ENCODE measurements around the gene DOK5. TPM values are rescaled to one million over a fixed set of nuclear protein-coding genes. Genes with fewer than 3 reads are reported as not detected.

DOK5 gene
- total and polyA plus RNA-seq, 2 donors from 2014 or later = 4.8 to 5.4 TPM

- H3K4me3 ChIP-seq (ENCODE audit: low read length in 3 of 3) = peak overlapping the region in 1 of 3 donors; percentile 48
- FAIRE-seq (no peak), DNase-seq (peak in 1 of 5 donors; percentile 37)
These were observed 193.1 kb downstream of the DOK5 start for GRCh38 chr20:54668271-54669039.

GRCh38 chr20:54669040-54669363 lies 193.6 kb downstream of the DOK5 start:
- no peaks in the 10 kb centered on the region for H3K9me3 ChIP-seq (ENCODE audit: control insufficient read depth in 2 of 3, insufficient read depth in 1 of 3, low read length in 3 of 3)
- intact Hi-C loops (cut with DNase I) = no loop called here
- H3K9ac ChIP-seq (ENCODE audit: low read length in 3 of 3) = peak overlapping the region in 1 of 3 donors; percentile 41
- no peak for FAIRE-seq
- no peak overlapping the region for H3K27ac ChIP-seq (ENCODE audit: low read depth in 2 of 2, low read length in 2 of 2)
- no peak for DNase-seq
- no peaks in the 10 kb centered on the region for H3K4me1 ChIP-seq (ENCODE audit: control insufficient read depth in 2 of 3, insufficient read depth in 2 of 3, low read depth in 1 of 3, low read length in 3 of 3)
- TF ChIP-seq, protein P1, sequence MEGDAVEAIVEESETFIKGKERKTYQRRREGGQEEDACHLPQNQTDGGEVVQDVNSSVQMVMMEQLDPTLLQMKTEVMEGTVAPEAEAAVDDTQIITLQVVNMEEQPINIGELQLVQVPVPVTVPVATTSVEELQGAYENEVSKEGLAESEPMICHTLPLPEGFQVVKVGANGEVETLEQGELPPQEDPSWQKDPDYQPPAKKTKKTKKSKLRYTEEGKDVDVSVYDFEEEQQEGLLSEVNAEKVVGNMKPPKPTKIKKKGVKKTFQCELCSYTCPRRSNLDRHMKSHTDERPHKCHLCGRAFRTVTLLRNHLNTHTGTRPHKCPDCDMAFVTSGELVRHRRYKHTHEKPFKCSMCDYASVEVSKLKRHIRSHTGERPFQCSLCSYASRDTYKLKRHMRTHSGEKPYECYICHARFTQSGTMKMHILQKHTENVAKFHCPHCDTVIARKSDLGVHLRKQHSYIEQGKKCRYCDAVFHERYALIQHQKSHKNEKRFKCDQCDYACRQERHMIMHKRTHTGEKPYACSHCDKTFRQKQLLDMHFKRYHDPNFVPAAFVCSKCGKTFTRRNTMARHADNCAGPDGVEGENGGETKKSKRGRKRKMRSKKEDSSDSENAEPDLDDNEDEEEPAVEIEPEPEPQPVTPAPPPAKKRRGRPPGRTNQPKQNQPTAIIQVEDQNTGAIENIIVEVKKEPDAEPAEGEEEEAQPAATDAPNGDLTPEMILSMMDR (IDR thresholded peaks at IDR 0.05; ENCODE audit: borderline replicate concordance, extremely low read depth, insufficient read depth) = no peak
- H3K4me3 ChIP-seq (ENCODE audit: low read length in 3 of 3) = peak overlapping the region in 1 of 3 donors; percentile 48
- no peaks in the 10 kb centered on the region for H3K27me3 ChIP-seq (ENCODE audit: control insufficient read depth, insufficient read depth, low read length)
- H3K36me3 ChIP-seq (ENCODE audit: control insufficient read depth in 2 of 3, insufficient read depth in 3 of 3, low read length in 3 of 3) = no peaks in the 10 kb centered on the region

More at GRCh38 chr20:54668271-54669039, 193.1 kb downstream of the DOK5 start:
- TF ChIP-seq, protein P1 (IDR thresholded peaks at IDR 0.05; ENCODE audit: borderline replicate concordance, extremely low read depth, insufficient read depth) = peak; percentile 45
- no peaks in the 10 kb centered on the region for H3K36me3 ChIP-seq (ENCODE audit: control insufficient read depth in 2 of 3, insufficient read depth in 3 of 3, low read length in 3 of 3)
- no peaks in the 10 kb centered on the region for H3K9me3 ChIP-seq (ENCODE audit: control insufficient read depth in 2 of 3, insufficient read depth in 1 of 3, low read length in 3 of 3)
- H3K27ac ChIP-seq (ENCODE audit: low read depth in 2 of 2, low read length in 2 of 2) = no peak overlapping the region
- intact Hi-C loops (cut with DNase I) = no loop called here
- no peaks in the 10 kb centered on the region for H3K27me3 ChIP-seq (ENCODE audit: control insufficient read depth, insufficient read depth, low read length)
- H3K4me1 ChIP-seq (ENCODE audit: control insufficient read depth in 2 of 3, insufficient read depth in 2 of 3, low read depth in 1 of 3, low read length in 3 of 3) = no peaks in the 10 kb centered on the region
- peak overlapping the region in 1 of 3 donors; percentile 41 for H3K9ac ChIP-seq (ENCODE audit: low read length in 3 of 3)

GRCh38 chr20:54678253-54678652 lies 202.9 kb downstream of the DOK5 start:
- no peak for DNase-seq

More at GRCh38 chr20:54678253-54678652, 202.9 kb downstream of the DOK5 start:
- H3K9ac ChIP-seq (ENCODE audit: low read length in 3 of 3) = no peak overlapping the region
- intact Hi-C loops (cut with DNase I) = no loop called here
- H3K9me3 ChIP-seq (ENCODE audit: control insufficient read depth in 2 of 3, insufficient read depth in 1 of 3, low read length in 3 of 3) = no peaks in the 10 kb centered on the region
- TF ChIP-seq, protein P1 (IDR thresholded peaks at IDR 0.05; ENCODE audit: borderline replicate concordance, extremely low read depth, insufficient read depth) = no peak
- H3K27ac ChIP-seq (ENCODE audit: low read depth in 2 of 2, low read length in 2 of 2) = no peak overlapping the region
- H3K27me3 ChIP-seq (ENCODE audit: control insufficient read depth, insufficient read depth, low read length) = no peaks in the 10 kb centered on the region
- H3K36me3 ChIP-seq (ENCODE audit: control insufficient read depth in 2 of 3, insufficient read depth in 3 of 3, low read length in 3 of 3) = no peaks in the 10 kb centered on the region
- no peaks in the 10 kb centered on the region for H3K4me1 ChIP-seq (ENCODE audit: control insufficient read depth in 2 of 3, insufficient read depth in 2 of 3, low read depth in 1 of 3, low read length in 3 of 3)
- H3K4me3 ChIP-seq (ENCODE audit: low read length in 3 of 3) = no peak overlapping the region
- no peak for FAIRE-seq

Data from kidney (tissue), 14 donors.